ENCODE data around the gene DISC1.

DISC1 gene

DNA sequence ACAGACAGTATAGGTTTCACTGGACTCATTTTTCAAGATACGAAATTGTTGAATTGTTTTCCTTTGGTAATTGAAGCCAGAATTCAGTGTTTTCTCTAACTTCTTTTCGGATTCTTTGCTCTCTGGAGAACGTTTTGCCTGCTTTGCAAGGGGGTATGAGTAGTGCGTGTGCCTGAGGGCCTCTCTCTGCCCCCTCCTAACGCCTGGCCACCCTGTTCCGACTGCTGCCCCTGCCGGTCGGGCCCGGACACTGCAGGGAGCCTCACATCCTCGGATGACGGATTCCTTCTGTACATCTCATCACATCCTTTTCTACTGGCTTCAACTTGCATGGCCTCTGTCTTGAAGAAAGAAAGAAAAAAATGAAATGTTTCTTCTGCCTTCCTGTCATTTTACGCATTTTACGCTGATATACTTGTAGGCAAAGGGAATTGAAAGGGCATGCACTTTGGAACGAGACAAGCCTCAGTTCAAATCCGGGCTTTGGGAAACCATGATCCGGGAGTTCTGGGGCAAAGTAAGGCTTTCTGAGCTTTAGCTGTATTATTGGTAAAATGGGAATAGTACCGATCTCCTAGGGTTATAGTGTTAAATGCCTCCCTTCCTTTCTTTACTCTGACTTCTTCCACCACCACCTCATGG is 65.1 kb downstream of the DISC1 start:
- H3K4me3 ChIP-seq (ENCODE audit: low read depth, low read length) = no peak overlapping the region
- no peak for DNase-seq (ENCODE audit: low read depth)
- TF ChIP-seq MYC (IDR thresholded peaks at IDR 0.05; ENCODE audit: low read depth, low read length) (no peak), POLR2A (IDR thresholded peaks at IDR 0.05; ENCODE audit: extremely low read depth, insufficient read length) (no peak)
- TF ChIP-seq, protein P1, sequence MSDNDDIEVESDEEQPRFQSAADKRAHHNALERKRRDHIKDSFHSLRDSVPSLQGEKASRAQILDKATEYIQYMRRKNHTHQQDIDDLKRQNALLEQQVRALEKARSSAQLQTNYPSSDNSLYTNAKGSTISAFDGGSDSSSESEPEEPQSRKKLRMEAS (IDR thresholded peaks at IDR 0.05; ENCODE audit: low read depth, low read length) = no peak
- TF ChIP-seq, protein P2, sequence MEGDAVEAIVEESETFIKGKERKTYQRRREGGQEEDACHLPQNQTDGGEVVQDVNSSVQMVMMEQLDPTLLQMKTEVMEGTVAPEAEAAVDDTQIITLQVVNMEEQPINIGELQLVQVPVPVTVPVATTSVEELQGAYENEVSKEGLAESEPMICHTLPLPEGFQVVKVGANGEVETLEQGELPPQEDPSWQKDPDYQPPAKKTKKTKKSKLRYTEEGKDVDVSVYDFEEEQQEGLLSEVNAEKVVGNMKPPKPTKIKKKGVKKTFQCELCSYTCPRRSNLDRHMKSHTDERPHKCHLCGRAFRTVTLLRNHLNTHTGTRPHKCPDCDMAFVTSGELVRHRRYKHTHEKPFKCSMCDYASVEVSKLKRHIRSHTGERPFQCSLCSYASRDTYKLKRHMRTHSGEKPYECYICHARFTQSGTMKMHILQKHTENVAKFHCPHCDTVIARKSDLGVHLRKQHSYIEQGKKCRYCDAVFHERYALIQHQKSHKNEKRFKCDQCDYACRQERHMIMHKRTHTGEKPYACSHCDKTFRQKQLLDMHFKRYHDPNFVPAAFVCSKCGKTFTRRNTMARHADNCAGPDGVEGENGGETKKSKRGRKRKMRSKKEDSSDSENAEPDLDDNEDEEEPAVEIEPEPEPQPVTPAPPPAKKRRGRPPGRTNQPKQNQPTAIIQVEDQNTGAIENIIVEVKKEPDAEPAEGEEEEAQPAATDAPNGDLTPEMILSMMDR (IDR thresholded peaks at IDR 0.05; ENCODE audit: low read depth, low read length) = no peak

- DNase-seq (ENCODE audit: low read depth) = no peak
Measured at GRCh38 chr1:231693361-231694074, 66.9 kb downstream of the DISC1 start.

DNA sequence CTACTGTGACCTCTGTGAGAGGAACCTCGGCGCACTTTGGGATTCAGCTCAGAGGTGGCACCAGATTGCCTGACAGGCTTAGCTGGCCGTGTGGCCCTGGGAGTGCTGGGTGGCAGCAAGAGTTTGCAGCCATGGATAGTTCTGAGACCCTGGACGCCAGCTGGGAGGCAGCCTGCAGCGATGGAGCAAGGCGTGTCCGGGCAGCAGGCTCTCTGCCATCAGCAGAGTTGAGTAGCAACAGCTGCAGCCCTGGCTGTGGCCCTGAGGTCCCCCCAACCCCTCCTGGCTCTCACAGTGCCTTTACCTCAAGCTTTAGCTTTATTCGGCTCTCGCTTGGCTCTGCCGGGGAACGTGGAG is 67.5 kb downstream of the DISC1 start:
- no peak for DNase-seq (ENCODE audit: low read depth)
- no peak overlapping the region for H3K4me3 ChIP-seq (ENCODE audit: low read depth, low read length)
- TF ChIP-seq, protein P2 (IDR thresholded peaks at IDR 0.05; ENCODE audit: low read depth, low read length) = no peak
- TF ChIP-seq MYC (IDR thresholded peaks at IDR 0.05; ENCODE audit: low read depth, low read length) (no peak), POLR2A (IDR thresholded peaks at IDR 0.05; ENCODE audit: extremely low read depth, insufficient read length) (no peak)
- TF ChIP-seq, protein P1 (IDR thresholded peaks at IDR 0.05; ENCODE audit: low read depth, low read length) = no peak

More at GRCh38 chr1:231693361-231694074, 66.9 kb downstream of the DISC1 start:
- TF ChIP-seq POLR2A (IDR thresholded peaks at IDR 0.05; ENCODE audit: extremely low read depth, insufficient read length) = no peak
- TF ChIP-seq, protein P2 (IDR thresholded peaks at IDR 0.05; ENCODE audit: low read depth, low read length) = no peak
- TF ChIP-seq, protein P1 (IDR thresholded peaks at IDR 0.05; ENCODE audit: low read depth, low read length) = no peak
- TF ChIP-seq MYC (IDR thresholded peaks at IDR 0.05; ENCODE audit: low read depth, low read length) = no peak
- no peak overlapping the region for H3K4me3 ChIP-seq (ENCODE audit: low read depth, low read length)

- TF ChIP-seq MYC (IDR thresholded peaks at IDR 0.05; ENCODE audit: low read depth, low read length) (no peak), POLR2A (IDR thresholded peaks at IDR 0.05; ENCODE audit: extremely low read depth, insufficient read length) (no peak)
- TF ChIP-seq, protein P2 (IDR thresholded peaks at IDR 0.05; ENCODE audit: low read depth, low read length) = no peak
- TF ChIP-seq, protein P1 (IDR thresholded peaks at IDR 0.05; ENCODE audit: low read depth, low read length) = no peak
- DNase-seq (ENCODE audit: low read depth) = no peak
- no peak overlapping the region for H3K4me3 ChIP-seq (ENCODE audit: low read depth, low read length)
Measured at GRCh38 chr1:231694465-231695077, 68.0 kb downstream of the DISC1 start.

- no peak for DNase-seq (ENCODE audit: low read depth)
- TF ChIP-seq, protein P1 (IDR thresholded peaks at IDR 0.05; ENCODE audit: low read depth, low read length) = no peak
- TF ChIP-seq POLR2A (IDR thresholded peaks at IDR 0.05; ENCODE audit: extremely low read depth, insufficient read length) (no peak), MYC (IDR thresholded peaks at IDR 0.05; ENCODE audit: low read depth, low read length) (no peak)
- TF ChIP-seq, protein P2 (IDR thresholded peaks at IDR 0.05; ENCODE audit: low read depth, low read length) = no peak
- no peak overlapping the region for H3K4me3 ChIP-seq (ENCODE audit: low read depth, low read length)
Measured at GRCh38 chr1:231695439-231696255, 69.1 kb downstream of the DISC1 start.

All from NB4 (cell line).